Chondrocyte (in vitro differentiated cells): ENCODE results near the gene PRRX1. TPM values are rescaled to one million over a fixed set of nuclear protein-coding genes. Genes with fewer than 3 reads are reported as not detected.

Experiments
- DNase-seq: peaks from one replicate; pipeline ENCODE4 v3.0.0; 2021; ENCODE audit warnings: mixed read lengths, low spot score
- H3K27ac Mint-ChIP-seq: one replicate; pipeline ENCODE4 v1.8.0; 2021; ENCODE audit warnings: mild to moderate bottlenecking, moderate library complexity, mixed read lengths; ENCODE audit not compliant: unreplicated experiment
- H3K27me3 Mint-ChIP-seq: 2 replicates; pipeline ENCODE4 v1.8.0; 2021; ENCODE audit warnings: low read depth, mixed read lengths
- H3K36me3 Mint-ChIP-seq: 2 replicates; pipeline ENCODE4 v1.8.0; 2021; ENCODE audit warnings: low read depth, mixed read lengths
- H3K4me1 Mint-ChIP-seq: 2 replicates; pipeline ENCODE4 v1.8.0; 2021; ENCODE audit warnings: low read depth, mild to moderate bottlenecking, mixed read lengths
- H3K4me3 Mint-ChIP-seq: one replicate; pipeline ENCODE4 v1.8.0; 2021; ENCODE audit warnings: mild to moderate bottlenecking, moderate library complexity, mixed read lengths; ENCODE audit not compliant: unreplicated experiment
- H3K9me3 Mint-ChIP-seq: 2 replicates; pipeline ENCODE4 v1.8.0; 2021; ENCODE audit warnings: low read depth, mixed read lengths
- total RNA-seq: library from RNA; stranded (reverse); gene quantifications from 3 replicates; pipeline ENCODE4 v1.2.1, GENCODE V29; 2021
- TF ChIP-seq, protein P1 (sequence below): fragments of 200-600 bp; sonication (generic); IDR thresholded peaks from 2 replicates; pipeline ENCODE4 v1.5.0; 2021; ENCODE audit warnings: antibody characterized with exemption, mild to moderate bottlenecking, moderate library complexity

Gene PRRX1
- total RNA-seq, 1 donor from 2014 or later: 158 TPM

- Mint-ChIP-seq H3K4me3 (peak overlapping the region; percentile 86), H3K9me3 (no peaks in the 10 kb centered on the region), H3K27me3 (no peaks in the 10 kb centered on the region), H3K27ac (peak overlapping the region; percentile 96), H3K4me1 (peaks cover 72% of the 10 kb centered on the region), H3K36me3 (peaks cover 18% of the 10 kb centered on the region)
- TF ChIP-seq, protein P1, sequence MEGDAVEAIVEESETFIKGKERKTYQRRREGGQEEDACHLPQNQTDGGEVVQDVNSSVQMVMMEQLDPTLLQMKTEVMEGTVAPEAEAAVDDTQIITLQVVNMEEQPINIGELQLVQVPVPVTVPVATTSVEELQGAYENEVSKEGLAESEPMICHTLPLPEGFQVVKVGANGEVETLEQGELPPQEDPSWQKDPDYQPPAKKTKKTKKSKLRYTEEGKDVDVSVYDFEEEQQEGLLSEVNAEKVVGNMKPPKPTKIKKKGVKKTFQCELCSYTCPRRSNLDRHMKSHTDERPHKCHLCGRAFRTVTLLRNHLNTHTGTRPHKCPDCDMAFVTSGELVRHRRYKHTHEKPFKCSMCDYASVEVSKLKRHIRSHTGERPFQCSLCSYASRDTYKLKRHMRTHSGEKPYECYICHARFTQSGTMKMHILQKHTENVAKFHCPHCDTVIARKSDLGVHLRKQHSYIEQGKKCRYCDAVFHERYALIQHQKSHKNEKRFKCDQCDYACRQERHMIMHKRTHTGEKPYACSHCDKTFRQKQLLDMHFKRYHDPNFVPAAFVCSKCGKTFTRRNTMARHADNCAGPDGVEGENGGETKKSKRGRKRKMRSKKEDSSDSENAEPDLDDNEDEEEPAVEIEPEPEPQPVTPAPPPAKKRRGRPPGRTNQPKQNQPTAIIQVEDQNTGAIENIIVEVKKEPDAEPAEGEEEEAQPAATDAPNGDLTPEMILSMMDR: no peak
- no peak for DNase-seq
These were observed 1.7 kb downstream of the PRRX1 start for GRCh38 chr1:170665629-170666028.

DNA sequence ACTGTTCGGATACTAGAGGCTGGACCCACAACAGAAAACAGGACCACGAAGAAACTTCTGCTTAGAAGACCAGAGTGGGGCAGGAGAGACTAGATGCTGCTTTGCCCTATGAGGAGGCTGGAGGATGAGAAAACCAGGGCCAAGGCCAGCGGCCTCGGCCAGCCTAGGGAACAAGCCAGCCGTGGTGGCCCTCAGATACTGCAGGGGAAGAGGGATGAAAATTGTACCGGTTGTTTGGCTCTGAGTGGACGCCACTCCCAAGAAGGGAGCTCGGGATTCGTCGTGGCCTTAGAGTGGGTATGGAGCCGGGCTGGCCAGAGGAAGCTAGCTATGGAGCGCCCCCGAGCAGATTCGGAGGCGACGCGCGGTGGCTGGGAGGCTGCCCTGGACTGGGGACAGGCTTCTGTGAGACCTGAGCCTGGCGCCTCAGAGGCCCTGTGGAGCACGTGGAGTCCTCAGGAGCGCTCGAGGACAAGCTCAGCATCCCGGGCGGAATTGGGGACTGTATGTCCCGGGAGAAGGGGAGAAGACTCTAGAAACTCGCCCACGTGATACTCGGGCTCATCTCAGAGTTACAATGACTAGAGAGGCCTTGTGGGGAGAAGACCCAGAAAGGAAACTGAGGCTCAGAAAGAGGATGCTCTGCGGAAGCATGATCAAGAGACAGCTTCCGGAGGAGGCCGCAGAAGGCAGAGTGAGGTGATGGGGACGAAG lies 2.8 kb downstream of the PRRX1 start:
- no peaks in the 10 kb centered on the region for H3K9me3 Mint-ChIP-seq
- peak overlapping the region; percentile 86 for H3K4me3 Mint-ChIP-seq
- H3K27ac Mint-ChIP-seq: peak overlapping the region; percentile 96
- H3K36me3 Mint-ChIP-seq: peaks cover 18% of the 10 kb centered on the region
- no peaks in the 10 kb centered on the region for H3K27me3 Mint-ChIP-seq
- DNase-seq: peak; percentile 87
- TF ChIP-seq, protein P1: no peak
- peaks cover 78% of the 10 kb centered on the region for H3K4me1 Mint-ChIP-seq

GRCh38 chr1:170668209-170669106 lies 4.5 kb downstream of the PRRX1 start:
- DNase-seq: no peak
- TF ChIP-seq, protein P1: no peak
- Mint-ChIP-seq H3K27ac (peak overlapping the region; percentile 96), H3K4me3 (peak overlapping the region; percentile 86), H3K36me3 (peaks cover 21% of the 10 kb centered on the region), H3K4me1 (peaks cover 80% of the 10 kb centered on the region), H3K27me3 (no peaks in the 10 kb centered on the region), H3K9me3 (no peaks in the 10 kb centered on the region)

DNA sequence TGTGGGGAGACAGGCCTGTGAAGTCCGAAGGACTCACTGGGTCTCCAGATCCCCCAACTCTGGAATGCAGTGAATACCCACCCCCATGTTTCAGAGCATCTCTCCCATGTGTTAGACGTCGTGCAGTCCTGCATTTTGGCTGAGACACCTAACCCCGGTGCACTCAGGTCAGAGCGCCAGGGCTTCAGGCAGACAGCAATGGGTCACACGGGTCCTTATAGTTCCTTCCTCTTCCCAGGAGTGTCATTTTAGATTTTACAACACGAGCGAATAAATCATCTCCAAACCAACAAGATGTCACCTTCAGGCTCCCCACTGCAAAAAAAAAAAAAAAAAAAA lies 5.1 kb downstream of the PRRX1 start:
- H3K36me3 Mint-ChIP-seq: peaks cover 24% of the 10 kb centered on the region
- DNase-seq: no peak
- H3K27ac Mint-ChIP-seq: peak overlapping the region; percentile 96
- TF ChIP-seq, protein P1: no peak
- H3K9me3 Mint-ChIP-seq: no peaks in the 10 kb centered on the region
- peak overlapping the region; percentile 86 for H3K4me3 Mint-ChIP-seq
- peaks cover 82% of the 10 kb centered on the region for H3K4me1 Mint-ChIP-seq
- H3K27me3 Mint-ChIP-seq: no peaks in the 10 kb centered on the region
